ENCODE results near the gene DDX18. TPM values are rescaled to one million over a fixed set of nuclear protein-coding genes. Genes with fewer than 3 reads are reported as not detected.
"Not testable (repeated sequence)": the region's sequence is repeated elsewhere in the genome, so short reads cannot be mapped to it uniquely, and the experiment has no call there.

DDX18 gene
- polyA plus RNA-seq, 3 donors: 75.0 to 94.3 (median 88.2) TPM

GRCh38 chr2:117825437-117825836, 10.9 kb downstream of the DDX18 start:
- no peak for DNase-seq (ENCODE audit: extremely low read depth in 1 of 11, low read depth in 9 of 11, low spot score in 4 of 11)

DNA sequence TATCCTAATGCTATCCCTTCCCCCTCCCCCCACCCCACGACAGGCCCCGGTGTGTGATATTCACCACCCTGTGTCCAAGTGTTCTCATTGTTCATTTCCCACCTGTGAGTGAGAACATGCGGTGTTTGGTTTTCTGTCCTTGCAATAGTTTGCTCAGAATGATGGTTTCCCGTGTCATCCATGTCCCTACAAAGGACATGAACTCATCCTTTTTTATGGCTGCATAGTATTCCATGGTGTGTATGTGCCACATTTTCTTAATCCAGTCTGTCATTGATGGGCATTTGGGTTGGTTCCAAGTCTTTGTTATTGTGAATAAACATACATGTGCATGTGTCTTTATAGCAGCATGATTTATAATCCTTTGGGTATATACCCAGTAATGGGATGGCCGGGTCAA, 13.0 kb downstream of the DDX18 start:
- not testable (repeated sequence) for DNase-seq (ENCODE audit: extremely low read depth in 1 of 11, low read depth in 9 of 11, low spot score in 4 of 11)

DNA sequence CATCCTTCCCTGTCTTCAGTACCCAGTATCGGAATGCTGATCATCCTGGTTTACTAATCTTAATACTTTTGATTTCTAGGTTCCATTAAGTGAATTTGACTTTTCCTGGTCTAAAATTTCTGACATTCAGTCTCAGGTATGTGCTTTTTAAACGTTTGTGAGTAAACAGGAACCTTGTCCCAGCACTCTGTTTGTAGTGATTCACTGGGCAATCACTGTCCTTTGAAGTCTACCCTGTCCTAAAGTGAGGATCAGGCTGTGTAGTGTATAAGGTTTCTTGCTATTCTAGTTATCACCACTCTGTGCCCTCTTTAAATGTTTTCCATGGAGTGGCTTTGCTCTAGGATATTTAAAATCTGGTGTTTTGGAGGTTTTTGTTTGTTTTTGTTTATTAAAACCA, 14.4 kb downstream of the DDX18 start:
- no peak for DNase-seq (ENCODE audit: extremely low read depth in 1 of 11, low read depth in 9 of 11, low spot score in 4 of 11)

DNA sequence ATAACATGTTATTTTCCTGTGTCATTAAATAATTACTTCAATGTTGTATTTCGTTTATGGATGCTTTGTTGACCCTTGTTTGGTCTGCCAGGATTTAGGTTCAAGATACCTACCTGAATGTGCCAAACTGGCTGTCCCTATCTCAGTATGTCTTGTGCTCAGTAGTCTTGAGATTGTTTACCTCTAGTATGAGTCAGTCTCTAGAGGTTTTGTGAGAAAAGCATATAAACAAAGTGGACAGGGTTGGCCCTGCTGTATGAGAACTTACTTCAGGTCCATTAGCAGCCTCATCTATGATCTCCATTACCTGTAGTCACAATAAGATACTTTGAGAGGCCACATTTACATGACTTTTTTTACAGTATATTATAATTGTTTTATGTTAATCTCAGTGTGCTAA, 17.8 kb downstream of the DDX18 start:
- DNase-seq (ENCODE audit: extremely low read depth in 1 of 11, low read depth in 9 of 11, low spot score in 4 of 11): no peak

GRCh38 chr2:117832905-117833613, 18.6 kb downstream of the DDX18 start:
- peak in 4 of 11 donors; percentile 11 to 33 (median 20) for DNase-seq (ENCODE audit: extremely low read depth in 1 of 11, low read depth in 9 of 11, low spot score in 4 of 11)

GRCh38 chr2:117833911-117834310, 19.4 kb downstream of the DDX18 start:
- DNase-seq (ENCODE audit: extremely low read depth in 1 of 11, low read depth in 9 of 11, low spot score in 4 of 11): no peak

GRCh38 chr2:117834992-117835391, 20.5 kb downstream of the DDX18 start:
- no peak for DNase-seq (ENCODE audit: extremely low read depth in 1 of 11, low read depth in 9 of 11, low spot score in 4 of 11)

DNA sequence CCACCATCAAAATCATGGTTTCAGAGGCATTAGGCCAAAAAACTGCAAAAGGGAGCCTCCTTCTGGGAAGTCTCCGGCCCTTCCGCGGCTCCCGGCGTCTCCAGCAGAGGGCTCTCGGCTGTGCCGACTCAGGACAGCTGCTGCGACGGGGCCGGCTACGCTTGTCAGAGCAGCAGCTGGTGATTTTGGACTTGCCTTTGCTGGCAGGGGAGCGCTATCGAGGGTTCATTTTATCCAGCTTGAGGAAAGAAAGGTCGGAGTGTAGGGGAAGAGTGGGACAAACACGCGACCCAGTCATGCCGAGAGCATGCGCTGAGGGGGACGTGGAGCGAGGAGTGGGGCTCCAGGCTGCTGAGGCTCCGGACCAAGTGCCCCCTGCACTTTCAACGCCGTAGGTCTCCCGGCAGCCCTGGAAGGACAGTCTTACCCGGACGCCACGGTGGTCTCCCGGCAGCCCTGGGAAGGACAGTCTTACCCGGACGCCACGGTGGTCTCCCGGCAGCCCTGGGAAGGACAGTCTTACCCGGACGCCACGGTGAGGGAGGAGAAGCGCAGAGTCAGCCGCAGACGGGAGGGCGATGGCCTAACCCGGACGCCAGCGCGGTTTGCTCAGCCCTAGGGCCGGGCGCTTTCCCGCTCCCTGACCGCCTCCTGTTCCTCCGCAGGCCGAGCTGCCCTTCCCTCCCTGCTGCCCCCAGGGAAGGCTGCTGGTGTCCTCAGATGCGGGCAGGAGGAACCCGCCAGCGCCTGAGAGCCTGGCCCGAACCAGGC, 21.7 kb downstream of the DDX18 start:
- peak in 10 of 11 donors; percentile 36 to 74 (median 67) for DNase-seq (ENCODE audit: extremely low read depth in 1 of 11, low read depth in 9 of 11, low spot score in 4 of 11)

GRCh38 chr2:117845304-117845703, 30.8 kb downstream of the DDX18 start:
- no peak for DNase-seq (ENCODE audit: extremely low read depth in 1 of 11, low read depth in 9 of 11, low spot score in 4 of 11)

- no peak for DNase-seq (ENCODE audit: extremely low read depth in 1 of 11, low read depth in 9 of 11, low spot score in 4 of 11)
Measured at GRCh38 chr2:117850015-117850414, 35.5 kb downstream of the DDX18 start.

GRCh38 chr2:117850461-117850860, 36.0 kb downstream of the DDX18 start:
- peak in 1 of 11 donors; percentile 32 for DNase-seq (ENCODE audit: extremely low read depth in 1 of 11, low read depth in 9 of 11, low spot score in 4 of 11)

- no peak for DNase-seq (ENCODE audit: extremely low read depth in 1 of 11, low read depth in 9 of 11, low spot score in 4 of 11)
Measured at GRCh38 chr2:117851969-117852368, 37.5 kb downstream of the DDX18 start.

DNA sequence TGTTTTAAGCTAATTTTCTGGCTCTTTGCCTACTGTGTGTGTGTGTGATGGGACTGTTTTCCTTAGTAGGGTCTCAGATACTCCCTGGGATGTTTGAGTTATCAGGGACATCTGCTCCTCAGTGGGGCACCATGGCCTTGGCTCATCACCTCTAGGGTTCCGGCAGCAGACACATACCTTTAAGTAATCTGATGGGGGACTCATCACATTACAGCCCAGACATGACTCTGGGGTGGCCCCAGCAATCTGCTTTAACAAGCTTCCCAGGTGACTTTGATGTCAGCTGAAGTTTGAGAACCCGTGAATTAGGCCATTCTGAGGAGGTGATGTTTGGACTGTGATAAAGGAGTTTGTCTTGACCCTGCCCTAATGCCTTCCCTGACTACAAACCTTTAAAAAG, 38.8 kb downstream of the DDX18 start:
- no peak for DNase-seq (ENCODE audit: extremely low read depth in 1 of 11, low read depth in 9 of 11, low spot score in 4 of 11)

GRCh38 chr2:117853873-117854272, 39.4 kb downstream of the DDX18 start:
- DNase-seq (ENCODE audit: extremely low read depth in 1 of 11, low read depth in 9 of 11, low spot score in 4 of 11): no peak

DNA sequence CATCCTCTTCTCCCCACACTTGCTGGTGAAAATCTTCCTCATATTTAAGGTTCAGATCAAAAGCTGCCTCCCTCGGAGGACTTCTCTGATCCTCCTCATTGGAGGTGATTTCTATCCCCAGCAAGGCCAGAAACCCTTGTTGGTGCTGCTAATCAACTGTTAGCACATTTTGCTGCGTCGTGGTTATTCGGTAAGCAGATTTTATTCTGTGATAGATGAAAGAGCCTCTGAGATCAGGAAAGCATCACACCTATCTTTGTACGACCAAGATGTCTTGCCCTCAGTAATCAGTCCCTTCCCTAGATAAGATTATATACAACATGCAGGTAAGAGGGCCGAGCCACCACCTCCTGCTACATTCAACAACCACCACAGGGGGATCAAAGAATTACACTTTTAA, 40.1 kb downstream of the DDX18 start:
- no peak for DNase-seq (ENCODE audit: extremely low read depth in 1 of 11, low read depth in 9 of 11, low spot score in 4 of 11)

GRCh38 chr2:117855886-117856285, 41.4 kb downstream of the DDX18 start:
- DNase-seq (ENCODE audit: extremely low read depth in 1 of 11, low read depth in 9 of 11, low spot score in 4 of 11): no peak

DNA sequence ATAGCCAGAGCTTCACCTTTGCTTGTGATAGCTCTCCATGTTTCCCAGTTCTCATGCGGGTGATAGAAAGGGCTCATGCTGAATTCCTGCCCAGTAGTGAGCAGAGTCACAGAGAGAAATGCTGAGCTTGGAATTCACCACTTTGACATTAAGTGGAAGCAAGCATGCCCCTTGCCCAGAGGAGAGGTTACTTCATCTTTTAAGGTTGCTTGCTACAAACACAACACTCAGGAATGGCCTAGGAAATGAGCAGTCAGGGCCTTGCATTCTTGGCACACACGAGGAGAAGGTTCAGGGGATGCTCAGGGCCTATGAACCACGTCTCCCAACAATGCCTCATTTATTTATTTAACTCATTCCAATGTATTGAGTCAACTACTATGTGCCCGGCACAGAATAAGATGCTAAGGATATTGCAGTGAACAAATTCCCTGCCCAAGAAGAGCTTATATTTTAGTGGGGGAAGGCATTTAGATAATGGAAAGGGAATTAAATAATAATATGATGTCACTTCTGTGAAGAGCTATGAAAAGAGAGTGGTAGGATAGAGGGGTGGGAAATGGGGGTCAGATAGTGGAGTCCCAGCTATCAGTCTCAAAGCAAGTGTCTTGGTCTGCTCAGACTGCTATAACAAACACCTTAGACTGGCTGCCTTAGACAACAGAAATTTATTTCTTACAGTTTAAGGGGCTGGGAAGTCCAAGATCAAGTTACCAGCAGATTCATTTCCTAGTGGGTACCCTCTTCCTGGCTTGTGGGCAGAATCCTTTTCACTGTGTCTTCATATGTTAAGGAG, 42.1 kb downstream of the DDX18 start:
- no peak for DNase-seq (ENCODE audit: extremely low read depth in 1 of 11, low read depth in 9 of 11, low spot score in 4 of 11)

DNA sequence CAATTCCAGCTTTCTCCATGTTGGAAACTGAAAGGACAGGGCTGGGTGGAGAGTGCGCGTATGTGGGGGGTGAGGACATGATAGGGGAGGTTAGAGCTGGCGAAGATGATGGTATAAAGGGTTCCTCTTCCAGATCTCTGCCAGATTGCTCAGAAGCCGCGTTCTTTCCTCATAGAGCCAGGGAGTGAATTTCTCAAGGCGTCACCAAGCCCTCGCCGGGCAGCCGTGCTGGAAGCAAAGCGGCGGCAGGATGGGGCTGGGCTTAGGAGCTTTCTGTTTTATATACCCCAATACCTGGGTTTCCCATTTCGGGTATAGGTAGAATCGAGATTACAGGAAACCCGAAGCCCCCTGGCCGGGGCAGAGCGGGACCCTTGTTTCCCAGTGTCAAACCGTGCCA, 43.8 kb downstream of the DDX18 start:
- no peak for DNase-seq (ENCODE audit: extremely low read depth in 1 of 11, low read depth in 9 of 11, low spot score in 4 of 11)

- no peak for DNase-seq (ENCODE audit: extremely low read depth in 1 of 11, low read depth in 9 of 11, low spot score in 4 of 11)
Measured at GRCh38 chr2:117858892-117859531, 44.5 kb downstream of the DDX18 start.
